GM12878 (cell line): ENCODE measurements around the gene MBD6. TPM values are rescaled to one million over a fixed set of nuclear protein-coding genes. Genes with fewer than 3 reads are reported as not detected.

Source experiments
- ATAC-seq: fragments of 200-7000 bp; cut with Tn5 transposase; 3 replicates; pipeline ENCODE4 v1.9.1; 2020; ENCODE audit warnings: mild to moderate bottlenecking, moderate library complexity
- BruUV-seq: library from RNA; stranded (reverse); fragments of 400-500 nt; replicated peaks from 2 replicates; lab custom pipeline; 2021; lab: Mats Ljungman, UMichigan
- CTCF ChIA-PET: fragments of 300-600 bp; sonication (Branson Sonifier 250); formaldehyde crosslinking; extraction: SDS; loops from one replicate; lab custom pipeline; 2021; ENCODE audit warnings: inconsistent platforms; lab: Yijun Ruan, JAX
- POLR2A ChIA-PET: fragments of 350-600 bp; formaldehyde crosslinking; extraction: SDS; loops from one replicate; lab custom pipeline; 2021; ENCODE audit warnings: inconsistent platforms; lab: Charles Lee
- RAD21 ChIA-PET: fragments of 300-600 bp; sonication (Branson Sonifier 250); formaldehyde crosslinking; loops from one replicate; lab custom pipeline; 2023; ENCODE audit warnings: antibody characterized with exemption; ENCODE audit not compliant: unreplicated experiment; lab: Charles Lee
- SMC1A ChIA-PET: fragments of 300-600 bp; sonication (Branson Sonifier 250); formaldehyde crosslinking; loops from one replicate; lab custom pipeline; 2023; ENCODE audit not compliant: unreplicated experiment, uncharacterized antibody; lab: Charles Lee
- DNase-seq: peaks from one replicate; pipeline ENCODE4 v3.0.0-alpha.2; 2011; ENCODE audit warnings: low read depth, low spot score
- FAIRE-seq: peaks from 3 replicates; lab custom pipeline; 2011; peaks lifted over from hg19 to GRCh38; lab: Jason Lieb, UNC
- H2AFZ ChIP-seq: 2 replicates; pipeline ENCODE4 v1.6.0; 2011; ENCODE audit warnings: low read depth, low read length, control low read depth; ENCODE audit not compliant: control insufficient read depth
- H3K27ac ChIP-seq: 2 replicates; pipeline ENCODE4 v1.5.1; 2011; ENCODE audit warnings: control low read depth; ENCODE audit not compliant: control insufficient read depth, insufficient read depth
- H3K27me3 ChIP-seq, 2 experiments: replicated peaks in 1 of 2; 2 replicates each; pipeline versions ENCODE4 v1.6.0 to v1.6.1; 2011; ENCODE audit warnings: low read length in 1 of 2; ENCODE audit not compliant: control insufficient read depth in 2 of 2, insufficient read depth in 2 of 2
- H3K36me3 ChIP-seq, 2 experiments: 2 replicates each; pipeline ENCODE4 v1.5.1; 2011; ENCODE audit warnings: low read length in 1 of 2; ENCODE audit not compliant: control insufficient read depth in 2 of 2, insufficient read depth in 2 of 2
- H3K4me1 ChIP-seq: 2 replicates; pipeline ENCODE4 v1.6.1; 2011; ENCODE audit warnings: mild to moderate bottlenecking, low read length, moderate library complexity, mixed read lengths; ENCODE audit not compliant: control insufficient read depth, insufficient read depth
- H3K4me2 ChIP-seq: 2 replicates; pipeline ENCODE4 v1.6.0; 2011; ENCODE audit warnings: control low read depth; ENCODE audit not compliant: control insufficient read depth, insufficient read depth
- H3K4me3 ChIP-seq: fragments of 200-600 bp; sonication (generic); 2 replicates; pipeline ENCODE4 v1.5.1; 2016
- H3K79me2 ChIP-seq: 2 replicates; pipeline ENCODE4 v1.6.0; 2011; ENCODE audit warnings: low read length; ENCODE audit not compliant: control insufficient read depth, insufficient read depth
- H3K9ac ChIP-seq: 2 replicates; pipeline ENCODE4 v1.8.0; 2011; ENCODE audit warnings: low read length, control low read depth, mixed read lengths; ENCODE audit not compliant: control insufficient read depth, insufficient read depth
- H3K9me3 ChIP-seq: replicated peaks from 3 replicates; pipeline ENCODE4 v1.5.1; 2011; ENCODE audit warnings: mild to moderate bottlenecking, low read length; ENCODE audit not compliant: control insufficient read depth, insufficient read depth
- H4K20me1 ChIP-seq: 2 replicates; pipeline ENCODE4 v1.6.0; 2011; ENCODE audit not compliant: control insufficient read depth, insufficient read depth
- BMI1 ChIP-seq: fragments of 450-650 bp; IDR thresholded peaks from 2 replicates; pipeline ENCODE4 v1.6.1; 2016; ENCODE audit warnings: mild to moderate bottlenecking, moderate library complexity, borderline replicate concordance
- GABPA ChIP-seq: IDR thresholded peaks from 2 replicates; pipeline ENCODE4 v1.6.1; 2014; ENCODE audit warnings: antibody characterized with exemption, low read depth, mild to moderate bottlenecking, inconsistent platforms
- IKZF1 ChIP-seq: fragments of 450-650 bp; conservative IDR thresholded peaks from 2 replicates; pipeline ENCODE4 v1.6.1; 2017; ENCODE audit warnings: antibody characterized with exemption, mild to moderate bottlenecking
- NR2F1 ChIP-seq: fragments of 450-650 bp; conservative IDR thresholded peaks from 2 replicates; pipeline ENCODE4 v1.6.1; 2017; ENCODE audit warnings: mild to moderate bottlenecking
- PML ChIP-seq: IDR thresholded peaks from 2 replicates; pipeline ENCODE4 v1.6.1; 2012; ENCODE audit warnings: low read length, inconsistent platforms
- RELB ChIP-seq: fragments of 450-650 bp; IDR thresholded peaks from 2 replicates; pipeline ENCODE4 v1.6.1; 2017; ENCODE audit warnings: low read depth, mild to moderate bottlenecking, moderate library complexity
- REST ChIP-seq: IDR thresholded peaks from 2 replicates; pipeline ENCODE4 v1.6.1; 2012; ENCODE audit warnings: mild to moderate bottlenecking, low read depth, low read length
- RUNX3 ChIP-seq: IDR thresholded peaks from 2 replicates; pipeline ENCODE4 v1.6.1; 2012; ENCODE audit warnings: low read length, inconsistent platforms
- SIN3A ChIP-seq: IDR thresholded peaks from 2 replicates; pipeline ENCODE4 v1.6.1; 2012; ENCODE audit warnings: low read depth, low read length, improper control_type of control experiment
- YY1 ChIP-seq: IDR thresholded peaks from 2 replicates; pipeline ENCODE4 v1.6.1; 2011; ENCODE audit warnings: low read depth, mild to moderate bottlenecking, low read length
- ZBTB4 ChIP-seq: fragments of 450-650 bp; formaldehyde crosslinking; IDR thresholded peaks from 2 replicates; pipeline ENCODE4 v1.4.0; 2022; ENCODE audit warnings: mild to moderate bottlenecking, moderate library complexity
- WGBS: methylation state at CpG from one replicate; pipeline ENCODE4 v1.1.6; 2016; ENCODE audit warnings: low lambda C conversion rate; ENCODE audit not compliant: insufficient replicate concordance, insufficient coverage; ENCODE audit errors: missing lambda C conversion rate; 5-methylcytosine and 5-hydroxymethylcytosine counted together
- in situ Hi-C: fragments of 300-500 bp; cut with MboI; formaldehyde crosslinking; loops from 9 replicates; pipeline ENCODE4 v1.14.3; 2018; ENCODE audit warnings: mixed read lengths
- intact Hi-C: fragments of 100-400 bp; cut with micrococcal nuclease; formaldehyde crosslinking; loops from one replicate; pipeline ENCODE4 v1.14.2; 2022; ENCODE audit not compliant: unreplicated experiment
- polyA plus RNA-seq, 11 experiments: library from polyadenylated mRNA; depleted of rRNA in 4 of 11; unstranded in 6 of 11; stranded (reverse) in 5 of 11; fragments of >200 nt; fragmentation: Nextera tagmentation in 4 of 11; fragmentation: Illumina TruSeq in 1 of 11; extraction: Ambion mirVana in 4 of 11; extraction: Trizol in 1 of 11; gene quantifications; 1 replicate in 1 of 11; 2 replicates in 10 of 11; pipeline versions ENCODE4 v1.2.1 to v1.2.3, GENCODE V29; 2011 to 2016; ENCODE audit warnings: inconsistent platforms in 2 of 11, missing spikeins in 2 of 11, low read depth in 1 of 11
- total RNA-seq, 4 experiments: library from RNA; depleted of rRNA in 3 of 4; stranded (reverse); fragments of >200 nt in 3 of 4; fragmentation: Illumina TruSeq in 1 of 4; extraction: Trizol in 1 of 4; gene quantifications; 2 replicates each; pipeline versions ENCODE4 v1.2.1 to v1.2.3, GENCODE V29; 2013 to 2021

The MBD6 gene
- total and polyA plus RNA-seq, 10 of the 15 experiments (the other 5 are each of a cell fraction or from before 2014, with no cell fraction given): 1.5 to 52.7 (median 6.8) TPM

- in situ Hi-C loops: no loop called here
- ATAC-seq (no peak), FAIRE-seq (no peak), DNase-seq (no peak)
- H3K36me3 ChIP-seq: peaks cover 10 to 13% of the 10 kb centered on the region in 2 experiments; a peak in 3 of 4 replicates
- ChIA-PET RAD21 (interaction anchor here (0.7 to 2.1 kb wide), 7 partner anchors 10 to 64 kb away, joined by 3 to 11 read pairs (median 3); partner anchors contain the start of genes DCTN2 and GLI1), POLR2A (interaction anchor here (2.2 kb wide), 2 partner anchors 23 to 46 kb away, joined by 9 to 11 read pairs; no protein-coding TSS in a partner anchor), CTCF (interaction anchor here (0.6 to 2.6 kb wide), 8 partner anchors 8 to 766 kb away, joined by 3 to 16 read pairs (median 4); partner anchors contain the start of gene GLI1), SMC1A (interaction anchor here (0.7 to 1.9 kb wide), 5 partner anchors 10 to 110 kb away, joined by 3 to 9 read pairs (median 4); partner anchors contain the start of gene INHBE)
- peak overlapping the region; percentile 99 for H3K4me3 ChIP-seq
- no peaks in the 10 kb centered on the region for H3K9me3 ChIP-seq
- no peaks in the 10 kb centered on the region for H4K20me1 ChIP-seq
- intact Hi-C loops: loop anchor here (2.0 to 5.0 kb wide), 3 partner anchors 24 to 61 kb away; partner anchors contain the start of genes ARHGAP9 and DCTN2
- H3K79me2 ChIP-seq: peaks cover 45% of the 10 kb centered on the region
- H3K27me3 ChIP-seq: no peaks in the 10 kb centered on the region
- WGBS: under 1% methylated on average over 10 of the region's 38 CpGs
- H3K4me2 ChIP-seq: peak overlapping the region; percentile 96
- TSS peak; percentile 50 for BruUV-seq
- peaks cover 29% of the 10 kb centered on the region for H3K4me1 ChIP-seq
- peak overlapping the region; percentile 28 for H2AFZ ChIP-seq
- H3K27ac ChIP-seq: peak overlapping the region; percentile 99
- H3K9ac ChIP-seq: peak overlapping the region; percentile 86
- TF ChIP-seq BMI1: no peak
- no peak for TF ChIP-seq PML
- TF ChIP-seq IKZF1: no peak
- TF ChIP-seq SIN3A: 0 out of 2 replicates have a peak, but pooled peaks have one; percentile 44
- no peak for TF ChIP-seq YY1
- TF ChIP-seq GABPA: no peak
- no peak for TF ChIP-seq ZBTB4 (CRISPR knock-in tag)
- 0 out of 2 replicates have a peak, but pooled peaks have one; percentile 31 for TF ChIP-seq RELB
- TF ChIP-seq RUNX3: no peak
- no peak for TF ChIP-seq REST
- peak; percentile 22; the same call in 1 of the 2 replicates for TF ChIP-seq NR2F1
These were observed 472 bp downstream of the MBD6 start for GRCh38 chr12:57522887-57523705.
